Hepatocyte (in vitro differentiated cells): ENCODE measurements around the gene PTPRN2.
"Not testable (repeated sequence)": the region's sequence is repeated elsewhere in the genome, so short reads cannot be mapped to it uniquely, and the experiment has no call there.

Experiments
- EZH2 ChIP-seq: fragments of 200-600 bp; sonication (generic); IDR thresholded peaks from 2 replicates; pipeline ENCODE4 v1.6.1; 2016; ENCODE audit warnings: antibody characterized with exemption, mild to moderate bottlenecking, borderline replicate concordance
- EZH2phosphoT487 ChIP-seq: fragments of 200-600 bp; sonication (generic); IDR thresholded peaks from one replicate; pipeline ENCODE4 v1.6.1; 2018; ENCODE audit warnings: antibody characterized with exemption, mild to moderate bottlenecking, low read depth, moderate library complexity; ENCODE audit not compliant: unreplicated experiment, severe bottlenecking
- TF ChIP-seq, protein P1 (sequence below): fragments of 200-600 bp; sonication (generic); IDR thresholded peaks from 2 replicates; pipeline ENCODE4 v1.5.1; 2016; ENCODE audit warnings: antibody characterized with exemption, mild to moderate bottlenecking; ENCODE audit not compliant: poor library complexity

DNA sequence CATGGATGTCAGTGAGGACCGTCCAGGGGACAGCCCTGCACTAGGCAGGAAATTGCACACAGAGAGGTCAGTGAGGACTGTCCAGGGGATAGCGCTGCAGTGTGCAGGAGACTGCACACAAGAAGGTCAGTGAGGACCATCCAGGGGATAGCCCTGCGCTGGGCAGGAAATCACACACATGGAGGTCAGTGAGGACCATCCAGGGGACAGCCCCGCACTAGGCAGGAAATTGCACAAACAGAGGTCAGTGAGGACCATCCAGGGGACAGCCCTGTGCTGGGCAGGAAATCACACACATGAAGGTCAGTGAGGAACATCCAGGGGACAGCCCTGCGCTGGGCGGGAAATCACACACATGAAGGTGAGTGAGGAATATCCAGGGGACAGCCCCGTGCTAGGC lies 80.4 kb downstream of the PTPRN2 start:
- TF ChIP-seq, protein P1, sequence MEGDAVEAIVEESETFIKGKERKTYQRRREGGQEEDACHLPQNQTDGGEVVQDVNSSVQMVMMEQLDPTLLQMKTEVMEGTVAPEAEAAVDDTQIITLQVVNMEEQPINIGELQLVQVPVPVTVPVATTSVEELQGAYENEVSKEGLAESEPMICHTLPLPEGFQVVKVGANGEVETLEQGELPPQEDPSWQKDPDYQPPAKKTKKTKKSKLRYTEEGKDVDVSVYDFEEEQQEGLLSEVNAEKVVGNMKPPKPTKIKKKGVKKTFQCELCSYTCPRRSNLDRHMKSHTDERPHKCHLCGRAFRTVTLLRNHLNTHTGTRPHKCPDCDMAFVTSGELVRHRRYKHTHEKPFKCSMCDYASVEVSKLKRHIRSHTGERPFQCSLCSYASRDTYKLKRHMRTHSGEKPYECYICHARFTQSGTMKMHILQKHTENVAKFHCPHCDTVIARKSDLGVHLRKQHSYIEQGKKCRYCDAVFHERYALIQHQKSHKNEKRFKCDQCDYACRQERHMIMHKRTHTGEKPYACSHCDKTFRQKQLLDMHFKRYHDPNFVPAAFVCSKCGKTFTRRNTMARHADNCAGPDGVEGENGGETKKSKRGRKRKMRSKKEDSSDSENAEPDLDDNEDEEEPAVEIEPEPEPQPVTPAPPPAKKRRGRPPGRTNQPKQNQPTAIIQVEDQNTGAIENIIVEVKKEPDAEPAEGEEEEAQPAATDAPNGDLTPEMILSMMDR, result not testable (repeated sequence)
- TF ChIP-seq EZH2, EZH2phosphoT487: not testable (repeated sequence)
